Stimulated activated CD4-positive, alpha-beta T cell treated with anti-CD3 and anti-CD28 coated beads, TNF-alpha, amount 100 ng/mL, for 1 hour (primary cell): ENCODE results near the gene WDR93.
A peak's percentile ranks its signal among the peaks of the same experiment; 100 is the strongest.
"Not testable (repeated sequence)": the region's sequence is repeated elsewhere in the genome, so short reads cannot be mapped to it uniquely, and the experiment has no call there.

Experiments
- DNase-seq, 3 donors: peaks; one replicate each; pipeline ENCODE4 v3.0.0-alpha.2; 2020; ENCODE audit warnings: low read depth in 3 of 3, low spot score in 1 of 3

Gene WDR93

GRCh38 chr15:89685995-89686394 is 4.6 kb upstream of the WDR93 start:
- no peak for DNase-seq

DNA sequence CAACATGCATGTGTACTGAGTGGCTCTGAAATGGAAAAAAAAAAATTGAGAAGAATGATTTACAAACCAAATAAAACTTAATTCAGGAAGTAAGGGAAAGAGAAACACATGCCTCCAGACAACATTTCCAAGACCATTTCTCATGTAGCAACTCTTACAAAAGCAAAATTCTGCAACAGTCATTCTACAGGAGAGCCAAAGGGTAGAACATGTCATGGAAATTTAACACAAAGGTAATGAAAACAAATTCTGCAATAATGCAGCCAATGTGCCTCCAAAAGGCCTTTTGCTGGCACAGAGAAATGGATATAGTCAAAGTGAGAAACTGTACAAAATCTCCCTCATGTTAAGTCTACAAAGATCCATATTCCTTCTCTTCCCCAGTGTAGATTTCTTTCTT is 4.1 kb upstream of the WDR93 start:
- DNase-seq, result no peak

GRCh38 chr15:89689930-89690275 is 708 bp upstream of the WDR93 start:
- DNase-seq, result not testable (repeated sequence)

DNA sequence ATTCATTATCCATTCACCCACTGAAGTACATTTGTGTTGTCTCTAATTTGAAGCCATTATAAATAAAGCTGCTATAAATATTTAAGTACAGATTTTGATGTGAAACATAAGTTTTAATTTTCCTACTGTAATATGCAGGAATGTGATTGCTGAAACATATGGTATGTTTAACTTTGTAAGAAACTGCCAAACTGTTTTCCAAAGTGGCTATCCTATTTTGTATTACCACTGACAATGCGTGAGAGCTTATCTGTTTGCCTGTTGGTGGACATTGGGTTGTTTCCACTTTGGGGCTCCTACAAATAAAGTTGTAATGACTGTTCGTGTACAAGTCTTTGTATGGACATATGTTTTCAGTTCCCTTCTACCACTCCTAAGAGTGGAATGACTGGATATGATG is 2.5 kb downstream of the WDR93 start:
- DNase-seq, result no peak

DNA sequence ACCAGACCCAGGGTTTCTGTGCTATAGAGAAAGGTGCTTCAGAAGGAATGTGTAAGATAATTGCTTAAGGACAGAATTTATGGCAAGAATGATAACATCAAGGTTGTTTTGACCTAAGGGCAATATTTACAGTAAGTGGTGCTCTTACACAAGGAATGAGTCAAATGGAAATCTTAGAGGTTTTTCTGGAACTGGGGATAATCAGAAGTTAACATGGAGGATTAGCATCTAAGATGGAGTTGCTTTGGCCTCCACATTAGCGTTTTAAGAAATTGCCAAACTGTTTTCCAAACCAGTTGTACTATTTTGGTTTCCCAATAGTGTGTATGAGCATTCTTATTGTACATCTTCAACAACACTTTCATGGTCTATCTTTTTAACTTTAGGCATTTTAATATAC is 3.1 kb downstream of the WDR93 start:
- no peak for DNase-seq

DNA sequence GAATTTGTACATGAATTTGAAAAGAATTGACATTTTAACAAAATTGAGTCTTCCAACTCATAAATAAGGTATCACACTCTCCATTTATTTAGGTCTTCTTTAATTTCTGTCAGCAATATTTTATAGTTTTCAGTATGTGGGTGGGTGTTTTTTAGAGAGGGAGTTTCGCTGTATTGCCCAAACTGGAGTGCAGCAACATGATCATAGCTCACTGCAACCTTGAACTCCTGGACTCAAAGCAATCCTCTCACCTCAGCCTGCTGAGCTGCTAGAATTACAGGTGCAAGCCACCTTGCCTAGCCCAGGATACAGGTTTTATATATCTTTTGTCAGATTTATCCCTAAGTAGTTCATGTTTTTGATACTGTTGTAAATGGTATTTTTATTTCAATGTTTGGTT is 4.6 kb downstream of the WDR93 start:
- no peak for DNase-seq

DNA sequence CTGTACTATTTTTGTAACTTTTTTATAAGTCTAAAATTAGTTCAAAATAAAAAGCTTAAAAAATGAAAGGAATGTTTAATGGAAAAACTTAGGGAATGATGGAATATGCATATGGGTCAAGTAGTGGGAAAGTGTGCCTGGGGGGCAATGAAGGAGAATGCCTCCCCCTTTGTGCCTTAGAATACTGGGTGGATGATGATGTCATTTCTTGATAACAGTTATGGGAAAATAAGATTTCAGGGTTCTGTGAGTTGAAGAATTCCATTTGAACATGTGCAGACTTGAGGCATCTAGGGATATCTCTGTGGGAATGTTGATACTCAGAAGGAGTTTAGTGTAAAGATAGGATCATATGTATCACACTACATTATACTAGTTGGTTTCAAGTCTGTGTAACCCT is 13.8 kb downstream of the WDR93 start:
- no peak for DNase-seq

DNA sequence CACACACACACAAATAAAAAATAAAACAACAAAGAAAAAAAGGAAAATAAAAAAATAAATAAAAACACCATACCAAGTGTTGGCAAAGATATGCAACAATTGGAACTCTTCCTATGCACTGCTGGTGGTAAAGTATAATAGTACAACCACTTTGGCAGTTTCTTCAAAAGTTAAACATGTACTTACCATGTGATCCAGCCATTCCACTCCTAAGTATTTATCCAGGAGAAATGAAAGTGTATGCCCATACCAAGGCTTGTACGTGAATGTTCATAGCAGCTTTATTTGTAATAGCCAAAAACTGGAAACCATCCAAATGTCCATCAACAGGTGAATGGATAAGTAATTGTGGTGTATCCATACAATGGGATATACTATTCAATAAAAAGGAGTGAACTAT is 17.0 kb downstream of the WDR93 start:
- no peak for DNase-seq

DNA sequence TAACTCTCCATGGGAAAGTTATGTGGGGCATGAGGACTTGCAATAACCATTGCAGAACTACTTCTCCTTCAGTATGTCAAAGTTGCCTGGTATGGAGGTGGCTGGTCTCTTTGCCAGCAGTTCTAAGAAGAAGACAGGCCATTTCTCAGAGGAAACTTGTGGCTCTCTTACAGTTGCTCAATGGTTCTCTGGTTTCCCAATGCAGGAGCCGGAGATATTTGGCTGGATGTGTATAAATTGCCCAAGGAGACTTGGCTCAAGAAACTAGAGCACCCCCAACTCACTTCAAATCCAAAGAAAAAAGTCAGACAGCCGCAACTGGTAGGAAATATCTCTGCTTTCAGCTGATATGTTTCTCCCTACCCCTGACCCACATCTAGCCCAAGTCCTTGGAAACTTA is 24.2 kb downstream of the WDR93 start:
- DNase-seq, result no peak

GRCh38 chr15:89723031-89723430 is 32.4 kb downstream of the WDR93 start:
- no peak for DNase-seq

DNA sequence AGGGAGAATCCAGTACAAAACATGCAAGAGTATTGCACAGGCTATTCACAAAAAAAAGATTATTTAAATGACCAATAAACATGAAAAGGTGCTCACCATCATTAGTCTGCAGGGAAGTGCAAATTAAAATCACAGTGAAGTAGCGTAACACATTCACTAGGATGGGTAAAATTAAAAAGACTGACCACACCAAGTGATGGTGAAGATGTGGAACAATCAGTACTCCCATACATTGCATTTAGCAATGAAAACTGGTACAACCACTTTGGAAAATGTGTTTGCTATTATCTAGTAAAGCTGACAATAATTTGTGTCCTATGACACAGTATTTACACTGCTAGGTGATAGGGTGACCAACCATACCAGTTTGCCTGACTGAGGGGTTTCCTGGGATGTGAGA is 34.0 kb downstream of the WDR93 start:
- DNase-seq, result no peak

DNA sequence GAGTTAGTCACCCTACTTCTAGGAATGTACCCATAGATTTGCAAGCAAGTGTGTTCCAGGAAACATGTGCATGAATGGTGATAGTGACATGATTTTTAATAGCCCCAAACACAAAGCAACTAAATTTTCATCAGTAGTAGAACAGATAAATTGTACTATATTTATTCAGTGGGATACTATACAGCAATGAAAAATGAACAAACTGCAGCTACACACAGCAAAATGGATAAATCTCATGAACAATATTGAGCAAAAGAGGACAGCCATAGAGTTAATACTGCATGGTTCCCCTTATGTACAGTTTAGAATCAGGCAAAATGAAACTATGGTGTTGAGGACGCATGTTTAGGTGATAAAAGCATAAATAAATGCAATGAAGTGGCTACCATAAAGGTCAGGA is 34.5 kb downstream of the WDR93 start:
- DNase-seq, result no peak

DNA sequence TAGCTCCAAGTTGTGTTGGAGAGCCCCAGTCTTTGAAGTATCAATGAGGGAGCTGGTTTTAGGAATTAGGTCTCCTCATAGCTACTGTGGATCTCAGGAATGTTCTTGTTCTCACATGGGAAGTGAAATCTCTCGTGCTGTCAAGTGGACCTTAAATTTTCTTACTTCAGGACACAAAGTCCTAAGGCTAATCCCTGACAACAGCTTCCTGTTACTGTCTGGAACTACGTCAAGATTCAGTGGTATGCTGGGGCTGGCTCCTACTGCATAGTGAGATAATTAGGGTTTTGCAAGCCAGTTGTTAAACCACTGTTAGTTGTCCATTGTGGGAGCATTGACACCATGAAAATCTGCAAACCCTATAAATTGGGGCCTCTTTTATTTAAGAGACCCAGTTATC is 37.6 kb downstream of the WDR93 start:
- no peak for DNase-seq

DNA sequence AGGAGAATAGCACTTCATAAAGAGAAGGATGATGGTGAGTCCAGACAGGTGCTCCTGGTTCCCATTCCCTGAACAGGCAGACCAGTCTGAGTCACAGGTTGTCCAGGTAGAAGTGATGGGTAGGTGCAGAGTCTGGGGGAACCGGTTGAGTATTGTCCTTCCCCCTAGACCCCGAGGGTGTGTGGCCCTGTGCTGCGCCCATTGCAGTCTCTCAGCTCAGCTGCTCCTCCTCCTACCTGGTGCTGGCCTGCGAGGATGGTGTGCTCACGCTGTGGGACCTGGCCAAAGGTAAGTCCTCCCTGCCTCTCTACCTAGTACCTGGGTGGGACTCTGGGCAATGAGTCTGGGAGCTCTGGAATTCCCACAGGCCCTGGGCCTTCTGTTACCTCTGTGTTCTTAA is 40.7 kb downstream of the WDR93 start:
- DNase-seq, result no peak

DNA sequence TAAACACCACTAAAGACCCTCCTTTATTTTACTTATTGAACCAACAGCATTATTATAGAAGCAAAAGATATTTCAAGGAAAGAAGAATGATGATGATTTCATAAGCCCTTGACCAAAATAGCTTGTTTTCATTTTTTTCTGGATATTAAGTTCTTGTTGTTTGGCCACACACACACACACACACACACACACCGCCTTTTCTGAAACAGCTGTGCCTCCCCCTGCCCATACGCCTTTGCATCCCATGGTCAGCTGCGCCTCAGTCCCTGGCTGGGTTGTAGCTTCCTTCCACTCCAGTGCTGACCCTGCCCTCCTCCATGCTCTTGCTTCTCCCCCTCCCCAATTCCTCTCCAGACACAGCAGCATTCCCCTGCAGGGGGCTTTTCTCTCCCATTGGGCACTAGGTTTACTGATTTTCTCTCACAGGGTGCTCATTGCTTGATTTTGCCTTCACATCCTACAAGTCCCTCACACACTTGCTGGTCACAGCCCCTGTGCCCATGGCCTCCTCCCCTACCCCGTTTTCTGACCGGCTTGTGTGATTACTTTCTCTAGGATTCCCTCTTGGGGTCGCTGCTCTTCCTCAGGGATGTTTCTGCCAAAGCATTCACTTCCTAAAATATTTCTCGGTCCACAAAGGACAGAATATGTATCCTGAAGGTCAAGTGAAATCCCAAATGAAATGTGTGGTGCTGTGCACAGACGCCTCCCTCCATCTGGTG is 42.0 kb downstream of the WDR93 start:
- DNase-seq, result no peak

DNA sequence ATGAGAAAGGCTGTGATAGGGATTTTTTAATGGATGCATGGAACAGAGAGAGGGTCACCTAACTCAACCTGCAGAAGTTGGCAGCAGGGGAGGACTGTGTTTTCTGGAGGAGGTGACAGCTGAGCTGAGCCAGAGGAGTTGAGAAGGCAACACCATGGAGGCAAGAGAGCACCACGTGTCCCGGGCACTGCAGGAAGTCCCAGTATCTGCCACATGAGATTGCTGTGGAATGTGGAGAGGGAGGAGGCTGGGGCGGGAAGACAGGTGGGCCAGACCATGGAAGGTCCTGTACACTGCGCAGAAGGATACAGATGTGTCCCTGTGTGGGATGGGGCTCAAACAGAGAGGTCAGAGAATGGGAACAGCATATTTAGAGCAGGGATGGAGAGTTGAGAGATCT is 45.2 kb downstream of the WDR93 start:
- DNase-seq, result no peak

DNA sequence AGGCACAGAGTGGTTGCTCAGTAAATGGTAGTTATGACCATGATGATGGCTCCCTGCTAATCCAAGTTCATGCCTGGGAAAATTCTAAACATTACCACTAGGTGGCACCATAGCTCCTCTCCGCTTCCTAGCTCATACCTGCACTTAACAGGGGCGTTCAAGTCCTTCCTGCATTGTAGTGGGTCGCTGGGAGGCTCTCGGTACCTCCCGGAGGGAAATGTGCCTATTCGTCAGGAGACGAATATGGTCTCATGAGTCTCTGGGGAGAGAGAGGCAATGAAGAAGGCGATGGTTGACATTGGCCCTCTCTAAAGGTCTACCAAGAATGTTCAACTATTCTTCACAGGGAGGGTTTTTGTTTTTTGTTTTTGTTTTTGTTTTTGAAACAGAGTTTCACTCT is 49.5 kb downstream of the WDR93 start:
- peak in 1 of 3 donors; percentile 27 for DNase-seq

DNA sequence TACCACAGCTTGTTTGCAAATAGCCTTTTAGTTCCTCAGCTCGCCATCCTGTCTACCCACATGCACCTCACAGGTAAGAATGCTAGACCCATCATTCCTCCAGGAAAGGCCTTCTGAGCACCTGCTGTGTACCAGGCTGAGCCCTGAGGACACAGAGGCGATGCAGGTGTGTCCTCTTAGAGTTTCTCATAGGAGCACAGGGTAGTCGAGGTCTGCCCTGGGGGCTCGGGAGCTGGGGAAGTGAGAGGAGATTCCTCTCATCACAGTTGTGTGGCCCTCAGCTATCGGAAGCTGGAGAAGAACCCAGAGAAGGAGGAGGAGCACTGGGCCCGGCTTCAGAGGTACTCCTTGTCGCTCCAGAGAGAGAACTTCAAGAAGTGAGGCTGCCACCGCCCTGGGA is 52.4 kb downstream of the WDR93 start:
- DNase-seq, result no peak

GRCh38 chr15:89743594-89743993 is 53.0 kb downstream of the WDR93 start:
- DNase-seq, result no peak

GRCh38 chr15:89745131-89745530 is 54.5 kb downstream of the WDR93 start:
- DNase-seq, result no peak

- DNase-seq, result no peak
Measured at GRCh38 chr15:89745768-89746167, 55.2 kb downstream of the WDR93 start.

- DNase-seq, result no peak
Measured at GRCh38 chr15:89746386-89746780, 55.8 kb downstream of the WDR93 start.
